Measurements from ENCODE around the gene NDFIP1.
"Not testable (repeated sequence)": the region's sequence is repeated elsewhere in the genome, so short reads cannot be mapped to it uniquely, and the experiment has no call there.

The NDFIP1 gene, protein sequence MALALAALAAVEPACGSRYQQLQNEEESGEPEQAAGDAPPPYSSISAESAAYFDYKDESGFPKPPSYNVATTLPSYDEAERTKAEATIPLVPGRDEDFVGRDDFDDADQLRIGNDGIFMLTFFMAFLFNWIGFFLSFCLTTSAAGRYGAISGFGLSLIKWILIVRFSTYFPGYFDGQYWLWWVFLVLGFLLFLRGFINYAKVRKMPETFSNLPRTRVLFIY

DNA sequence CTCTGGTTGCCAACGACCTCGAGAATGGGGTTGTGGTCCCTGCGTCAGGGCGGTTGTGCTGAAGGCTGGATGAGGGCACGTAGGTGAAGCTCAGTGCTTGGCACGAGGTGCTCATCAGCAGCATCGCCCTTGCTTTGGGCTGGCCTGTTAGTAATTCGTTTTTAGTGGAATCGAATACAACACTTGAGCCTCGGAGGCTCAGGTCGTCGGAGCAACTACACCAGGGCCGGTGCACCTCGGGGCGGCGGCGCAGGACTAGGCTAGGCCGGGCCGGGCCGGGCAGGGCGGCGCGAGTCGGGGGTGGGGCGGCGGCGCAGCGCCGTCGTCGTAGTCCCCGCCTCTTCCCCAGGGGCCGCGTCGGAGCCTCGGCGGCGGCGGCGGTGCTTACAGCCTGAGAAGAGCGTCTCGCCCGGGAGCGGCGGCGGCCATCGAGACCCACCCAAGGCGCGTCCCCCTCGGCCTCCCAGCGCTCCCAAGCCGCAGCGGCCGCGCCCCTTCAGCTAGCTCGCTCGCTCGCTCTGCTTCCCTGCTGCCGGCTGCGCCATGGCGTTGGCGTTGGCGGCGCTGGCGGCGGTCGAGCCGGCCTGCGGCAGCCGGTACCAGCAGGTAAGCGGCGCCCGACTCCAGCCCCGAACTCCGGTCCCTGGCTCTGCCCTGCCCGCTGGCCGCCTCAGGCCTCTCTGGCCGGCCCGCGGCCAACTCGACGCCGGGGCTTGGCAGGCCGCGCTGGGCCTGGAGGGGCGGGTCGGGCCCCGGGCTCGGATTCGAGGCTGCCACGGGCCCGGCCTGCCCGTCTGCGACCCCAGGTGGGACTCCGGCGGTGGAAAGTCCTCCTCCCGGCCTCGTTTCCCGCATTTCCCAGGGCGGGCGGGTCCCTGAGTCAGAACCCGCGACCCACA is at the start of gene NDFIP1:
Gene NDFIP1 (plus strand): TSS at position 348 of the 899 bp plus-strand sequence. CDS start 196 bp downstream, at position 544.
- DNase-seq (ENCODE audit: low read depth in 2 of 2): peak; percentile 71 to 78

GRCh38 chr5:142059304-142059940 is 49.2 kb upstream of the NDFIP1 start:
- no peak for DNase-seq (ENCODE audit: low read depth in 2 of 2)

- DNase-seq (ENCODE audit: low read depth in 2 of 2): no peak
Observed at GRCh38 chr5:142063376-142063775, 45.2 kb upstream of the NDFIP1 start.

- peak in 1 of 2 experiments; percentile 16 for DNase-seq (ENCODE audit: low read depth in 2 of 2)
Observed at GRCh38 chr5:142063878-142064331, 44.7 kb upstream of the NDFIP1 start.

- no peak for DNase-seq (ENCODE audit: low read depth in 2 of 2)
Observed at GRCh38 chr5:142065273-142065672, 43.3 kb upstream of the NDFIP1 start.

- no peak for DNase-seq (ENCODE audit: low read depth in 2 of 2)
Observed at GRCh38 chr5:142069606-142070399, 38.8 kb upstream of the NDFIP1 start.

DNA sequence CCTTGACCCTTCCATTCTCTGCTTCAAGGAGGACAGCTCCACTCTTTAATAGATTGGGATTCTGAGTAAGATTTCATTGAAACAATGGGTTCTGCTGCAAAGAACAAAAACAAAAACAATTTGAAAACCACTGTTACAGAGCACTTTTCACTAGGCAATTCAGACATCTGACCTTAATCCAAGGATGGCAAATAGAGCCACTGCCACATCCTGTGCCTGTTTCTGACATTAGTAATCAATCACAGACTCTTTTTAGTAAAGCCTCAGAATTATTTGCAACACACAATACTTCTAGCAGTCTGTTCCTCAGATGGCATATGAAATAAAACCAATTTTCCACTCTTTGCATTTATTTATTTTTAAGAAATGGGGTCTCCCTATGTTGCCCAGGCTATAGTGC is 37.8 kb upstream of the NDFIP1 start:
- DNase-seq (ENCODE audit: low read depth in 2 of 2): no peak

DNA sequence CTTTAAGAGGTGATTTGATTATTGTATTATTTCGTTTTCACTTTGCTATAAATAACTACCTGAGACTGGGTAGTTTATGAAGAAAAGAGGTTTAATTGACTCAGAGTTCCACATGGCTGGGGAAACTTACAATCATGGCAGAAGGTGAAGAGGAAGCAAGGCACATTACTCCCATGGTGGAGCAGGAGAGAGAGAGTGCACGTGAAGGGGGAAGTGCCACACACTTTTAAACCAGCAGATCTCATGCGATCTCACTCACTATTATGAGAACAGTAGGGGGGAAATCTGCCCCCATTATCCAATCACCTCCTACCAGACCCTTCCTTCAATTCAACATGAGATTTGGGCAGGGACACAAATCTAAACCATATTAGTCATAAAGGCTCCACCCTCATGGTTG is 36.1 kb upstream of the NDFIP1 start:
- DNase-seq (ENCODE audit: low read depth in 2 of 2): no peak

- no peak for DNase-seq (ENCODE audit: low read depth in 2 of 2)
Observed at GRCh38 chr5:142073362-142073988, 35.1 kb upstream of the NDFIP1 start.

DNA sequence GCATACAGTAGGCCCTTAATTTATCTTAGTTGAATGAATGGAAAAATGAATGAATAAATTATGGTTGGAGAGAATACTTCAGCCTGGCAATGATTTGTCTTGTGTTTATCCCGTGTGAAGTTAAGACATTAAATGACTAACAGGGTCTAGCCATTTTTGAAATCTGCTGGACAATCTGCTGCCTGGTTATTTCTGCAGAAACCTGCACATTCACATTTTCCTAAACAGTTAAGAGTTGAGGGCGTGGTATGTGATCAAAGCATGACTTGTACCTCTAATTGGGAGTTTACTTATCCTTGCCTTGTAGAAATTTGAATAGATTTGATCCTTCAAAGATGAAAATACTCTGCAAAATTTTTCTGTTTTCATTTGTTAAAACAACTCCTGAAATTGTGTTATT is 34.6 kb upstream of the NDFIP1 start:
- DNase-seq (ENCODE audit: low read depth in 2 of 2): no peak

DNA sequence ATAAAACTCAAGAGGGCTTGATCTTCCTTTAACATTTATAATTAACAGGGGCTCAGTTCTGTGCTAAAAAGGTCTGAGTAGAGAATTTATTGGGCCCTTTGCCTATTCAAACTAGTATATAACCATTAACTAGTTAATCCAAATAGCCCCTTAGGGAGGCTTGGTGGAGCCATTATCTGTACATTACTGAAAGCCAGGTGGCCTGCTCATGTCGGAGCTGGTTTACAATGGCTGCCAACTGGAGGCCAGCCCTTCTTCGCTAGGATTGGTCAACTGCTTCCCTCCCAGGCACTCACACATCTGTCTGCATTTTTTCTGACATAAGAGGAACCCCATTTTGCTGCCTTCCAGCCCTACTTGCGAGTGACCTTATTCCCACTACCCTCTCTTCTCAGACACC is 30.4 kb upstream of the NDFIP1 start:
- DNase-seq (ENCODE audit: low read depth in 2 of 2): no peak

DNA sequence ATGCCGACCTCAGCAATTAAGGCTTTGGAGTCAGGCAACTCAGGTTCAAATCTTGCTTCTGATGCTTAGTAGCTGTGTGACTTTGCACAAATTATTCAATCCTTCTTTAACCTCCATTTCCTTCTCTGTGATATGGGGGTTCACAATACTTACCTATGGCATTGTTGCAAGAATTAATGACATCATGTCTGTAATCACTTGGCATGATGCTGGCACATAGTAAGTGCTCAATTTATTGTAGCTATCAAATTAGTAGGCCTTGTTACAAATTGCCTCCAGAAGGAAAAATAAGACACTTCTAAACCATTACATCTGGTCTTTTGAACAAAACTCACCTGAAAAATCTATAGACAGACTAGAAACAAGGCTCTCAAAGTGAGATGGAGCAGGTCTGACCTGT is 29.9 kb upstream of the NDFIP1 start:
- no peak for DNase-seq (ENCODE audit: low read depth in 2 of 2)

DNA sequence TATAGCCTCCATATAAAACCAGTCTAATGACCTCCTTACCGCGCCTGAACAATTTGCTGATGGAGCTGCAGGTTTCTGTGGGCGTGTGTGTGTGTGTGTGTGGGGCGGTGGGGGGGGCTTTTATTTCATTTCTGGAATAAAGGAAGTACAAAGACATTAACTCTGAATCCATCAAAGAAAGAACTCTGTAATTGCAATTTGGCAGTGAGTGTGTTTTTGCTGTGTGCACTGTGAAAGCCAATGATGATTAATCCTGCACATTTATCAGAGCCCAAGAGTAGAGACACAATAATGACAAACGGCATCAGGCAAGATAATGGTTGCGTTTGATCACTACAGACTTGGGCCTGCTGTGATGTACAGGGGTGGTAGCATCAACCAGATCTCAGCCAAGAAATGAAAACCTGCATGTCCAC is 29.3 kb upstream of the NDFIP1 start:
- DNase-seq (ENCODE audit: low read depth in 2 of 2): no peak

- no peak for DNase-seq (ENCODE audit: low read depth in 2 of 2)
Observed at GRCh38 chr5:142080248-142080647, 28.3 kb upstream of the NDFIP1 start.

- DNase-seq (ENCODE audit: low read depth in 2 of 2): no peak
Observed at GRCh38 chr5:142082182-142082781, 26.3 kb upstream of the NDFIP1 start.

GRCh38 chr5:142086229-142086628 is 22.4 kb upstream of the NDFIP1 start:
- DNase-seq (ENCODE audit: low read depth in 2 of 2): no peak

- DNase-seq (ENCODE audit: low read depth in 2 of 2): no peak
Observed at GRCh38 chr5:142086679-142087078, 21.9 kb upstream of the NDFIP1 start.

- peak in 1 of 2 experiments; percentile 38 for DNase-seq (ENCODE audit: low read depth in 2 of 2)
Observed at GRCh38 chr5:142087920-142088679, 20.5 kb upstream of the NDFIP1 start.

DNA sequence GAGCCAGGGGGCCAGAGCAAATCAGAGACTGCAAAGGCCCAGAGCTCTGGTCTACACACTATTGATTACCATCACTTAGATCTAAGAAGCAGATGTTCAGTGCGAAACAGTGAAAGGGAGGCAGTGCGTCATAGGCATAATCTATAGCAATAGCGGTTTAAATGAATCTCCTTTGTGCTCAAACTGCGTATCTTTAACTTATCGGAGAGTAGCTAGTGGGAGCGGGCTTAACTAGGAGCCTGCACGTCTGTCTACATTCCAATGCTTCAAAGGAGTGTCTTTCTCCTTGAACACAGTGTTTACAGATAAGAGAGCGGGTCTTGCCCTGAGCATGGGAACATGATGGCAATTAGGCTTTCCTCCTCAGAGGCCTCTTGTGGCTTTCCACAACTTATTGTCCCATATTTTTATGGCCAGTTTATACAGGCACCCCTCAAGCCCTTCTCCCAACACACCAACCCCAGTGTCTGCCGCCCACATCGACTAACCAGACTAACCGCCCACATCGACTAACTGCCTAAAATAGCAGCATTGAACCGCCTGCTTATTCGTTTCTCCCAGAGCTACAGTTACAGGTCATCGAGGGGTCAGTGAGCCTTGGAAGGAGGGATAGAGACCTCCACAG is 19.6 kb upstream of the NDFIP1 start:
- DNase-seq (ENCODE audit: low read depth in 2 of 2): not testable (repeated sequence)

- DNase-seq (ENCODE audit: low read depth in 2 of 2): no peak
Observed at GRCh38 chr5:142091012-142091411, 17.6 kb upstream of the NDFIP1 start.
